GM19463 (cell line): ENCODE measurements around the gene NOD1.
A peak's percentile ranks its signal among the peaks of the same experiment; 100 is the strongest.
"Not testable (repeated sequence)": the region's sequence is repeated elsewhere in the genome, so short reads cannot be mapped to it uniquely, and the experiment has no call there.

Source experiments
- ATAC-seq: cut with Tn5 transposase; IDR thresholded peaks from one replicate; pipeline ENCODE4 v1.9.1; 2021; ENCODE audit warnings: mild to moderate bottlenecking, moderate library complexity; ENCODE audit not compliant: unreplicated experiment

The NOD1 gene

GRCh38 chr7:30478349-30479201 lies at the start of gene NOD1:
NOD1 (minus strand) TSS chr7:30478784; CDS start chr7:30456921, 21,863 bp downstream.
- ATAC-seq, result peak; percentile 88

GRCh38 chr7:30527297-30527696 lies 48.7 kb upstream of the NOD1 start:
- not testable (repeated sequence) for ATAC-seq

- ATAC-seq, result no peak
These were observed 47.6 kb upstream of the NOD1 start for GRCh38 chr7:30526163-30526562.

GRCh38 chr7:30525429-30525828 lies 46.8 kb upstream of the NOD1 start:
- no peak for ATAC-seq

GRCh38 chr7:30524545-30524944 lies 46.0 kb upstream of the NOD1 start:
- ATAC-seq, result no peak

- ATAC-seq, result no peak
These were observed 44.9 kb upstream of the NOD1 start for GRCh38 chr7:30523466-30523865.

- ATAC-seq, result no peak
These were observed 43.6 kb upstream of the NOD1 start for GRCh38 chr7:30522159-30522558.

GRCh38 chr7:30521532-30521931 lies 42.9 kb upstream of the NOD1 start:
- no peak for ATAC-seq

- no peak for ATAC-seq
These were observed 40.5 kb upstream of the NOD1 start for GRCh38 chr7:30519122-30519521.

- ATAC-seq, result no peak
These were observed 37.2 kb upstream of the NOD1 start for GRCh38 chr7:30515761-30516160.

GRCh38 chr7:30514776-30515175 lies 36.2 kb upstream of the NOD1 start:
- ATAC-seq, result no peak

GRCh38 chr7:30514177-30514576 lies 35.6 kb upstream of the NOD1 start:
- no peak for ATAC-seq

GRCh38 chr7:30513762-30514161 lies 35.2 kb upstream of the NOD1 start:
- no peak for ATAC-seq

- no peak for ATAC-seq
These were observed 33.5 kb upstream of the NOD1 start for GRCh38 chr7:30511973-30512662.

- ATAC-seq, result no peak
These were observed 32.9 kb upstream of the NOD1 start for GRCh38 chr7:30511494-30511893.

- ATAC-seq, result no peak
These were observed 31.8 kb upstream of the NOD1 start for GRCh38 chr7:30510124-30511075.

- not testable (repeated sequence) for ATAC-seq
These were observed 30.7 kb upstream of the NOD1 start for GRCh38 chr7:30509171-30509857.

- not testable (repeated sequence) for ATAC-seq
These were observed 28.8 kb upstream of the NOD1 start for GRCh38 chr7:30507346-30507900.

- no peak for ATAC-seq
These were observed 26.7 kb upstream of the NOD1 start for GRCh38 chr7:30505174-30505697.
